ENCODE results near the gene NFIB.

The NFIB gene

GRCh38 chr9:14147738-14148137, 166.2 kb downstream of the NFIB start:
- no peaks in the 10 kb centered on the region for H3K27me3 Mint-ChIP-seq (ENCODE audit: low read depth)
- no peak for TF ChIP-seq CTCF (IDR thresholded peaks at IDR 0.05; ENCODE audit: unreplicated experiment in 3 of 3)
- peaks cover 34% of the 10 kb centered on the region for H3K4me1 Mint-ChIP-seq
- H3K36me3 Mint-ChIP-seq (ENCODE audit: low read depth) = peaks cover 55% of the 10 kb centered on the region
- no peaks in the 10 kb centered on the region for H3K9me3 Mint-ChIP-seq
- no peak overlapping the region for H3K27ac Mint-ChIP-seq
- H3K4me3 Mint-ChIP-seq = no peak overlapping the region

- no peak for TF ChIP-seq CTCF (IDR thresholded peaks at IDR 0.05; ENCODE audit: unreplicated experiment in 3 of 3)
- no peak overlapping the region for H3K27ac Mint-ChIP-seq
- no peaks in the 10 kb centered on the region for H3K9me3 Mint-ChIP-seq
- peaks cover 28% of the 10 kb centered on the region for H3K4me1 Mint-ChIP-seq
- no peak overlapping the region for H3K4me3 Mint-ChIP-seq
- no peaks in the 10 kb centered on the region for H3K27me3 Mint-ChIP-seq (ENCODE audit: low read depth)
- H3K36me3 Mint-ChIP-seq (ENCODE audit: low read depth) = peaks cover 64% of the 10 kb centered on the region
Measured at GRCh38 chr9:14146201-14146874, 167.6 kb downstream of the NFIB start.

GRCh38 chr9:14144215-14144614, 169.7 kb downstream of the NFIB start:
- Mint-ChIP-seq H3K27me3 (ENCODE audit: low read depth) (no peaks in the 10 kb centered on the region), H3K4me3 (no peak overlapping the region), H3K9me3 (no peaks in the 10 kb centered on the region), H3K36me3 (ENCODE audit: low read depth) (peaks cover 57% of the 10 kb centered on the region), H3K27ac (peak overlapping the region; percentile 1 to 70 (median 26)), H3K4me1 (peaks cover 33% of the 10 kb centered on the region)
- no peak for TF ChIP-seq CTCF (IDR thresholded peaks at IDR 0.05; ENCODE audit: unreplicated experiment in 3 of 3)

- no peak overlapping the region for H3K4me3 Mint-ChIP-seq
- TF ChIP-seq CTCF (IDR thresholded peaks at IDR 0.05; ENCODE audit: unreplicated experiment in 3 of 3) = no peak
- peaks cover 55% of the 10 kb centered on the region for H3K36me3 Mint-ChIP-seq (ENCODE audit: low read depth)
- no peaks in the 10 kb centered on the region for H3K27me3 Mint-ChIP-seq (ENCODE audit: low read depth)
- no peaks in the 10 kb centered on the region for H3K9me3 Mint-ChIP-seq
- peaks cover 28% of the 10 kb centered on the region for H3K4me1 Mint-ChIP-seq
- H3K27ac Mint-ChIP-seq = no peak overlapping the region
Measured at GRCh38 chr9:14141699-14142098, 172.2 kb downstream of the NFIB start.

GRCh38 chr9:14140096-14140697, 173.7 kb downstream of the NFIB start:
- no peak overlapping the region for H3K4me3 Mint-ChIP-seq
- H3K36me3 Mint-ChIP-seq (ENCODE audit: low read depth) = peaks cover 53% of the 10 kb centered on the region
- no peak for TF ChIP-seq CTCF (IDR thresholded peaks at IDR 0.05; ENCODE audit: unreplicated experiment in 3 of 3)
- peak overlapping the region in 2 of 3 experiments; percentile 14 to 19 for H3K27ac Mint-ChIP-seq
- no peaks in the 10 kb centered on the region for H3K27me3 Mint-ChIP-seq (ENCODE audit: low read depth)
- H3K4me1 Mint-ChIP-seq = peaks cover 41% of the 10 kb centered on the region
- H3K9me3 Mint-ChIP-seq = no peaks in the 10 kb centered on the region

- TF ChIP-seq CTCF (IDR thresholded peaks at IDR 0.05; ENCODE audit: unreplicated experiment in 3 of 3) = no peak
- Mint-ChIP-seq H3K9me3 (no peaks in the 10 kb centered on the region), H3K4me3 (no peak overlapping the region), H3K27me3 (ENCODE audit: low read depth) (no peaks in the 10 kb centered on the region), H3K27ac (peak overlapping the region in 2 of 3 experiments; percentile 14 to 19), H3K4me1 (peaks cover 39% of the 10 kb centered on the region), H3K36me3 (ENCODE audit: low read depth) (peaks cover 47% of the 10 kb centered on the region)
Measured at GRCh38 chr9:14139287-14139686, 174.7 kb downstream of the NFIB start.
